ENCODE results near the gene SPON1. TPM values are rescaled to one million over a fixed set of nuclear protein-coding genes. Genes with fewer than 3 reads are reported as not detected.

Gene SPON1
- total RNA-seq, 1 experiment from 2014 or later = 6.4 TPM

GRCh38 chr11:14054116-14055107 lies 91.9 kb downstream of the SPON1 start (continued):
- TF ChIP-seq USF1 (CRISPR knock-in tag; IDR thresholded peaks at IDR 0.05) = no peak
- no peak for TF ChIP-seq TEAD4 (CRISPR knock-in tag; IDR thresholded peaks at IDR 0.05)

DNA sequence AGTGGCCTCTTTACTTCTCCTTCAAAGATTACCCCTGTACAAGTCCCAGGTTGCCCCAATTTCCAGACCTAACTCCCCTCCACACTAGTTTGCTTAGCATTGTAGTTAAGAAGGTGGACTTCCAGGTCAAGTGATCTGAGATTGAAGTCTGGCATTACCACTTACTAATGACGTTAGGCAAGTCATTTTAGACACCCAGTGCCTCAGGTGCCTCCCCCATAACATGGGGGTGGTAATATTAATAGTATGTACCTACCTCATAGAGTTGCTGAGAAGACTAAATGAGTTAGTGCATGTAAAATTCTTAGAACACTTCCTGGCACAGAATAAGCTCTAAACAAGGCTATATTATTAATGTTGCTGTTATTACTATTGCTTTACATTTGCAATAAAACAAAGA lies 93.4 kb downstream of the SPON1 start:
- DNase-seq (ENCODE audit: low spot score) (no peak), ATAC-seq (no peak)
- CTCF ChIA-PET = no interaction called here
- TF ChIP-seq GRHL2 (CRISPR knock-in tag; IDR thresholded peaks at IDR 0.05; ENCODE audit: insufficient replicate concordance, severe bottlenecking) (no peak), JUN (CRISPR knock-in tag; IDR thresholded peaks at IDR 0.05) (no peak), FOXP1 (CRISPR knock-in tag; IDR thresholded peaks at IDR 0.05; ENCODE audit: borderline replicate concordance) (no peak), PREB (CRISPR knock-in tag; IDR thresholded peaks at IDR 0.05; ENCODE audit: borderline replicate concordance) (no peak), HMGXB4 (CRISPR knock-in tag; IDR thresholded peaks at IDR 0.05) (no peak), ZNF219 (CRISPR knock-in tag; IDR thresholded peaks at IDR 0.05; ENCODE audit: borderline replicate concordance) (no peak), ZNF416 (CRISPR knock-in tag; IDR thresholded peaks at IDR 0.05) (no peak), ZNF317 (CRISPR knock-in tag; IDR thresholded peaks at IDR 0.05; ENCODE audit: borderline replicate concordance, low read depth) (no peak), PRRX2 (CRISPR knock-in tag; IDR thresholded peaks at IDR 0.05) (no peak), CREB1 (CRISPR knock-in tag; IDR thresholded peaks at IDR 0.05) (no peak), FOXK1 (CRISPR knock-in tag; IDR thresholded peaks at IDR 0.05) (no peak), CREM (CRISPR knock-in tag; IDR thresholded peaks at IDR 0.05) (no peak), USF1 (CRISPR knock-in tag; IDR thresholded peaks at IDR 0.05) (no peak), ZNF281 (CRISPR knock-in tag; IDR thresholded peaks at IDR 0.05) (no peak)
- TF ChIP-seq, protein P1, sequence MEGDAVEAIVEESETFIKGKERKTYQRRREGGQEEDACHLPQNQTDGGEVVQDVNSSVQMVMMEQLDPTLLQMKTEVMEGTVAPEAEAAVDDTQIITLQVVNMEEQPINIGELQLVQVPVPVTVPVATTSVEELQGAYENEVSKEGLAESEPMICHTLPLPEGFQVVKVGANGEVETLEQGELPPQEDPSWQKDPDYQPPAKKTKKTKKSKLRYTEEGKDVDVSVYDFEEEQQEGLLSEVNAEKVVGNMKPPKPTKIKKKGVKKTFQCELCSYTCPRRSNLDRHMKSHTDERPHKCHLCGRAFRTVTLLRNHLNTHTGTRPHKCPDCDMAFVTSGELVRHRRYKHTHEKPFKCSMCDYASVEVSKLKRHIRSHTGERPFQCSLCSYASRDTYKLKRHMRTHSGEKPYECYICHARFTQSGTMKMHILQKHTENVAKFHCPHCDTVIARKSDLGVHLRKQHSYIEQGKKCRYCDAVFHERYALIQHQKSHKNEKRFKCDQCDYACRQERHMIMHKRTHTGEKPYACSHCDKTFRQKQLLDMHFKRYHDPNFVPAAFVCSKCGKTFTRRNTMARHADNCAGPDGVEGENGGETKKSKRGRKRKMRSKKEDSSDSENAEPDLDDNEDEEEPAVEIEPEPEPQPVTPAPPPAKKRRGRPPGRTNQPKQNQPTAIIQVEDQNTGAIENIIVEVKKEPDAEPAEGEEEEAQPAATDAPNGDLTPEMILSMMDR (IDR thresholded peaks at IDR 0.05) = no peak
- Mint-ChIP-seq H3K27ac (no peak overlapping the region), H3K36me3 (no peaks in the 10 kb centered on the region), H3K9me3 (peaks cover 6% of the 10 kb centered on the region), H3K4me3 (no peak overlapping the region), H3K27me3 (ENCODE audit: low read depth) (no peaks in the 10 kb centered on the region), H3K4me1 (peaks cover 8% of the 10 kb centered on the region)
- POLR2A ChIA-PET = no interaction called here
